ENCODE measurements around the gene ZCCHC8. TPM values are rescaled to one million over a fixed set of nuclear protein-coding genes. Genes with fewer than 3 reads are reported as not detected.

ZCCHC8 gene
- total and polyA plus RNA-seq, 2 of the 4 experiments (the other 2 are of a cell fraction), result 9.5 to 12.7 TPM

DNA sequence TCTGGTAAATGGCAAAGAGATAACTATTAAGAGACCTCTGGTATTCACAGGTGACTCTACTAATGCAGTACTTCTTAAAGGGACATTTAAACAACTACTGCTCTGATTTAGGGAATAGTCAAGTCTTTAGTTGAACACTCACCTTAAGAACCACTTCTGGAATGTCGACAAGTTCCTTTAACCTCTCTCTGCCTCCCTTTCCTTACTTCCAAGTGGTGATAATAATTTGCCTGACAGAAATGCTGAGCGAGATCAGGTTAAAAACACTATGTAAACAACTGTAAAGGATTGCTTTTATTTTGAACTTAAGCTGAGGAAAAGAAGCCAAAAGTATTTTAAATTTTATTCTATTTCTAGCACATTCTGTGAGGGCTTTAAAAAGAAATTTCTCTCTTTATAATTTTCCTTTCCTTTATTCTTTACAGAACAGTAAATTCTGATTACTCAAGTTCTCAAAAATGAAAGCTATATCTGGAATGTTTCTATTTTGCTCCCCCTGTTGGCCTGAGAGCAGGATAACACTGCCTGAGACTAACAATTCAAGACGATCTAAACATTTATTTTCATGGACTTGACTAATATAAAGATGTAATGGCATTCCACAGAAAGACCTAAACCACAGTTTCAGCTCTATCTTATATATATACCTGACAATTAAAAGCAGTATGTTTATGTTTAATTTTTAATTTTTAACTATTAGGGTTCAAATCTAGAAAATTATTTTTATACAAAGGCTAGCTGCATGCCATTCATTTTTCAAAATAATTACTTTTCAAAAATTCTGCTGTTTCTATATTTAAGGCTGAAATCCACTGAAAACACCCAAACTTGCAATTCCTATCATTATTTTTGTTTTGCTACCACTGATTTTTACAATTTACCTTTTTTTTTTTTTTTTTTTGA is 29.2 kb downstream of the ZCCHC8 start:
- DNase-seq, result peak; percentile 84
- peaks cover 4% of the 10 kb centered on the region; the same call in 1 of the 2 replicates for H3K4me1 ChIP-seq (ENCODE audit: control insufficient read depth, insufficient read depth, low read length)
- H2AK9ac ChIP-seq (replicated peaks; ENCODE audit: low read depth, low read length, poor library complexity), result no peak overlapping the region
- no peak overlapping the region for H3K4me3 ChIP-seq (ENCODE audit: insufficient read depth, low read depth, low read length)
- H3K9ac ChIP-seq (ENCODE audit: low read depth, low read length), result peak overlapping the region; percentile 38; the same call in 1 of the 2 replicates
- peak overlapping the region; percentile 80; the same call in 1 of the 2 replicates for H3K4ac ChIP-seq (ENCODE audit: low read depth, low read length)
- H2AK5ac ChIP-seq (ENCODE audit: low read depth, low read length), result peak overlapping the region; percentile 91; the same call in 1 of the 2 replicates
- peak overlapping the region; percentile 69; the same call in 1 of the 2 replicates for H3K4me2 ChIP-seq (ENCODE audit: low read depth, low read length)
- peak overlapping the region; percentile 10 to 67; a peak in 1 of 4 replicates for H4K8ac ChIP-seq (ENCODE audit: low read depth in 2 of 2, low read length in 2 of 2)
- no CpG with 5 or more reads among the region's 3 CpGs for WGBS, 2 experiments (ENCODE audit: extremely low coverage in 2 of 2, insufficient read length in 1 of 2)
- dilution Hi-C loops (cut with HindIII; ENCODE audit: low sequenced_read_pairs, unreplicated experiment), result no loop called here
- peak overlapping the region; percentile 79; the same call in 1 of the 2 replicates for H4K91ac ChIP-seq (ENCODE audit: insufficient read depth, low read depth, low read length)
- H3K27me3 ChIP-seq (ENCODE audit: control insufficient read depth, insufficient read depth, low read length), result no peaks in the 10 kb centered on the region
- peak overlapping the region; percentile 94 for H4K5ac ChIP-seq (ENCODE audit: low read depth, low read length)
- peak overlapping the region; percentile 82; the same call in 1 of the 2 replicates for H3K27ac ChIP-seq (ENCODE audit: insufficient read depth, low read length)
- peak overlapping the region; percentile 60; the same call in 2 of the 3 replicates for H2BK15ac ChIP-seq (ENCODE audit: low read depth, low read length)
- peak overlapping the region; percentile 96 for H2BK5ac ChIP-seq (ENCODE audit: low read depth, low read length, poor library complexity, severe bottlenecking)
- peak; percentile 94 for ATAC-seq (ENCODE audit: low read depth)
- no TSS peak for BruUV-seq (replicated peaks)
- H4K20me1 ChIP-seq (ENCODE audit: insufficient read depth, low read length), result no peaks in the 10 kb centered on the region; the same call in 1 of the 2 replicates
- intact Hi-C loops (cut with micrococcal nuclease), result loop anchor here (1.0 to 5.0 kb wide), 3 partner anchors 50 to 134 kb away; no protein-coding TSS in a partner anchor
- peak overlapping the region; percentile 60 for H2BK120ac ChIP-seq (ENCODE audit: low read depth, low read length)
- TF ChIP-seq RAD21 (IDR thresholded peaks at IDR 0.05; ENCODE audit: low read length) (peak; percentile 80), SMC3 (IDR thresholded peaks at IDR 0.05; ENCODE audit: low read depth, low read length) (peak; percentile 93), MXI1 (IDR thresholded peaks at IDR 0.05; ENCODE audit: borderline replicate concordance, low read depth, low read length) (no peak)
- TF ChIP-seq, protein P1, sequence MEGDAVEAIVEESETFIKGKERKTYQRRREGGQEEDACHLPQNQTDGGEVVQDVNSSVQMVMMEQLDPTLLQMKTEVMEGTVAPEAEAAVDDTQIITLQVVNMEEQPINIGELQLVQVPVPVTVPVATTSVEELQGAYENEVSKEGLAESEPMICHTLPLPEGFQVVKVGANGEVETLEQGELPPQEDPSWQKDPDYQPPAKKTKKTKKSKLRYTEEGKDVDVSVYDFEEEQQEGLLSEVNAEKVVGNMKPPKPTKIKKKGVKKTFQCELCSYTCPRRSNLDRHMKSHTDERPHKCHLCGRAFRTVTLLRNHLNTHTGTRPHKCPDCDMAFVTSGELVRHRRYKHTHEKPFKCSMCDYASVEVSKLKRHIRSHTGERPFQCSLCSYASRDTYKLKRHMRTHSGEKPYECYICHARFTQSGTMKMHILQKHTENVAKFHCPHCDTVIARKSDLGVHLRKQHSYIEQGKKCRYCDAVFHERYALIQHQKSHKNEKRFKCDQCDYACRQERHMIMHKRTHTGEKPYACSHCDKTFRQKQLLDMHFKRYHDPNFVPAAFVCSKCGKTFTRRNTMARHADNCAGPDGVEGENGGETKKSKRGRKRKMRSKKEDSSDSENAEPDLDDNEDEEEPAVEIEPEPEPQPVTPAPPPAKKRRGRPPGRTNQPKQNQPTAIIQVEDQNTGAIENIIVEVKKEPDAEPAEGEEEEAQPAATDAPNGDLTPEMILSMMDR (conservative IDR thresholded peaks at IDR 0.05; ENCODE audit: low read depth, low read length), result peak; percentile 87
- ChIA-PET POLR2A (ENCODE audit: unreplicated experiment) (interaction anchor here (0.7 to 1.0 kb wide), 2 partner anchors 48 to 72 kb away, joined by 3 read pairs; no protein-coding TSS in a partner anchor), CTCF (interaction anchor here (0.5 to 3.9 kb wide), 10 partner anchors 12 to 135 kb away, joined by 3 to 37 read pairs (median 3); no protein-coding TSS in a partner anchor)
- peaks cover 27% of the 10 kb centered on the region for H3K36me3 ChIP-seq (ENCODE audit: control insufficient read depth, insufficient read depth, low read length)
- H3K56ac ChIP-seq (ENCODE audit: extremely low read depth, insufficient read depth, low read length), result no peak overlapping the region
- H2BK20ac ChIP-seq (ENCODE audit: low read depth, low read length), result peak overlapping the region; percentile 83
- H3K79me1 ChIP-seq (ENCODE audit: low read depth in 1 of 2, low read length in 2 of 2), result peaks cover 5 to 16% of the 10 kb centered on the region in 2 experiments; a peak in 3 of 4 replicates
- peak overlapping the region; percentile 11; the same call in 1 of the 2 replicates for H3K23ac ChIP-seq (ENCODE audit: low read depth, low read length)
- peak overlapping the region; percentile 92 for H3K18ac ChIP-seq (ENCODE audit: low read depth, low read length)
- 0 out of 2 replicates have a peak, but pooled peaks cover 6% of the 10 kb centered on the region for H3K9me1 ChIP-seq (ENCODE audit: insufficient read depth, low read length)
- H3K14ac ChIP-seq (replicated peaks; ENCODE audit: low read depth, low read length), result peak overlapping the region; percentile 90
- no peak overlapping the region for H2AFZ ChIP-seq (replicated peaks; ENCODE audit: low read length, poor library complexity)
- no peaks in the 10 kb centered on the region for H3K9me3 ChIP-seq (ENCODE audit: control insufficient read depth, insufficient read depth, low read length)
- in situ Hi-C loops (cut with MboI; ENCODE audit: low sequenced_read_pairs), result no loop called here

Data from IMR-90 (cell line).